Adipose tissue (tissue), 3 donors: ENCODE results near the gene TRPM3. TPM values are rescaled to one million over a fixed set of nuclear protein-coding genes. Genes with fewer than 3 reads are reported as not detected.

Experiments
- H3K27ac ChIP-seq: one replicate; pipeline ENCODE4 v1.5.1; 2013; ENCODE audit warnings: low read depth, low read length
- WGBS, 3 donors: extraction: QIAGEN DNeasy Blood & Tissue Kit; methylation state at CpG; one replicate each; pipeline ENCODE4 v1.1.7; 2013; 5-methylcytosine and 5-hydroxymethylcytosine counted together
- polyA plus RNA-seq, 3 donors: library from polyadenylated mRNA; stranded (reverse); fragments of 200-250 nt; gene quantifications; one replicate each; pipeline ENCODE4 v1.2.3, GENCODE V29; 2013
- donor health status: healthy with polysubstance abuse.
- donor health status: Bipolar disorder and iron deficiency.
- donor health status: healthy.

Gene TRPM3
- polyA plus RNA-seq, 3 donors = 0.09 to 0.22 (median 0.10) TPM

DNA sequence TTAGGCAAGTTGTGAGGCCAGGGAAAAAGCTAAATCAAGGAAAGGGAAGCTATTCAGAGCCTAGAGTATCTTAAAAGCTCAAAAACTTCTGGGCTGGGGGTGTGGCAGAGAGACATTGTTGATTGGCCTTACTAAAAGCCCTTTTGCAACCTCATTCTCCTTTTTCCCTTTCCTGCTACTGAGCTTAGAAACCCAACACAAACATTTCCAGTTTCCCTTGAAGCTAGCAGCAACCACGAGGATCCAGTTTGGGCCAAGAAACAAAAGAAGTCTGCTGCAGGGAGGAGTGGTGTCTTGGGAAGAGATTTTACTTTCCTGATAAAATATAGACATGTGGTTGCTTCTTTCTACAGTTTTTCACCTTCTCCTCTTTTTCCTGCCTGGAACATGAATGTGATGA, 571.5 kb downstream of the TRPM3 start:
- no peak overlapping the region for H3K27ac ChIP-seq
- WGBS, 3 donors = 0 to 65% (median 60%) methylated on average over 1 of the region's 1 CpG

DNA sequence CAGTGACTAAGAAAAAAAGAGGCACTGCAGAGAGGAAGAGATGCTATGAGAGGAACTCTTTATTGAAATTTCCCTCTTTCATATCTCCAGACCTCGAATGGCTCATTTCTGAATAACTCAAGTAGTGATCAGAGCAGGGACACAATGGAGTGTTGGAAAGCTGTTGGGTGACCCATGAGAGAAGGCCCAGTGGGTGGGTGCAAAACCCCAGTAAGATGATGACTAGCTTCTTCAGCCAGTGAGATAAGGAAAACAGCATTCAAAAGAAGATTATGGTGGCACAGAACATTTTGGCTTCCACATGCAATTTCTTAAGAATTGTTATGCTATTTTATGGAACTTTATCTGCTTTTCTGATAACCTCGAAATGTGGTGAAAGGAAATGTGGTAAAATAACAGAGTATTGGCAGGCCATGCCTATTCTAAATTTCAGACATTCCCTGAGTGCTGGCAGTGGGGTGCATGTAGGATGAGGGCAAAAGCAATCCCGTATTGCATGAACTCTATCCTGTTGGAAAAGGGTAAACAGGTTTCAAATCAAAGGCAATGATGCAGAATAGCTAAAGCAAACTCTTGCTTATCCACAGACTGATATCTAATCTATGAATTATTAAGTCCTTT, 579.0 kb downstream of the TRPM3 start:
- 70 to 80% (median 79%) methylated on average over 3 of the region's 3 CpGs for WGBS, 3 donors
- H3K27ac ChIP-seq = no peak overlapping the region

DNA sequence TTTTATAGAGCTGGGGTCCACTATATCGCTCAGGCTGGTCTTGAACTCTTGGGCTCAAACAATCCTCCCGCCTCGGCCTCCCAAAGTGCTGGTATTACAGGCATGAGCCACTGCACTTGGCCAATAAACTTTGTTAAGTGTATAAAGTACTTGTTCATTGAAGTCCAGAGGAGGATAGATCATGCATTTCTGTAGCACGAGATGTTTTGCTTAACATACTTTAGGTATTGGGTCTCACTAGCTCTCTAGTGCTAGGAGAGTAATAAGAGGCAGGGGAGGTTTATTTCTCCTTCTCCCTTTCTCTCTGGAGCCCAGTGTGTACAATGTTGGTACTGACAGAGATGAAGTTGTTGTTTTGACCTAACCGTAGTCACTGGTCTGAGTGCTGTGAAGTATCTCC, 581.4 kb downstream of the TRPM3 start:
- H3K27ac ChIP-seq = no peak overlapping the region
- WGBS, 3 donors = 91 to 94% (median 92%) methylated on average over 5 of the region's 5 CpGs

DNA sequence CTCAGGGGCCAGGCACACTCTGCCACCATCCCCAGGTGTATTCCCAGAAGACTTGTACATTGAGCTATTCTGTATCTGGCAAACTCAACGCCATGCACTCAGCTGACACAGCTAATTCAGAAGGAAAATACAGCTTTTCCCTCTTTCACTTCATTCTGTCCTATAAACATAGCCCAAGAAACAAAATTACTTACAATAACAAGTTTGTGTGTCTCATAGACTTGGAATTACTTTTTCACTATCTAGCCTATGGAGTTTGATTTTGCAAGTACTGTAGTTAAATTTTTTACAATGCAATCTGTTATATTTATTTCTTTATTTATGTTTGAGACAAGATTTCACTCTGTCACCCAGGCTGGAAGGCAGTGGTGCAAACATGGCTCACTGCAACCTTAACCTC, 581.9 kb downstream of the TRPM3 start:
- H3K27ac ChIP-seq = no peak overlapping the region
- 64 to 77% (median 65%) methylated on average over 1 of the region's 1 CpG for WGBS, 3 donors

DNA sequence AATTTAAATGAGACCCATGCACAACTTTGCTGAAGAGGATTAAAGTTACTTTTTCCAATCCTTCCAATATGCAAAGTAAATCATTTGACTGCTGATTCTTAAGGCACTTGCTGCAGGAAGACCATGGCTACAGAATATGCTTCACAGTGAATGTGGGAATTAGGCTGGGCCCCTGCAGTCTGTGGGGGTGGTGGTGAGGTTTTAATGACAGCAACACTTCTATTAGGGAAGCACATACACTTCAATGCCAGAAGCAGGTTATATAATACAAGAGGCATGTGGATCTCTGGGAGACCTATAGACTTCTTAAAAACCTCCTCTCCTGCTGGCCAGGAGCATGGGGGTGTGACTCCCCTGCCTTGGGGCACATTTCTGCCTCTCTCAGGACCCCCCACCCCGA, 582.4 kb downstream of the TRPM3 start:
- H3K27ac ChIP-seq = no peak overlapping the region
- 82 to 92% (median 87%) methylated on average over 1 of the region's 1 CpG for WGBS, 3 donors

DNA sequence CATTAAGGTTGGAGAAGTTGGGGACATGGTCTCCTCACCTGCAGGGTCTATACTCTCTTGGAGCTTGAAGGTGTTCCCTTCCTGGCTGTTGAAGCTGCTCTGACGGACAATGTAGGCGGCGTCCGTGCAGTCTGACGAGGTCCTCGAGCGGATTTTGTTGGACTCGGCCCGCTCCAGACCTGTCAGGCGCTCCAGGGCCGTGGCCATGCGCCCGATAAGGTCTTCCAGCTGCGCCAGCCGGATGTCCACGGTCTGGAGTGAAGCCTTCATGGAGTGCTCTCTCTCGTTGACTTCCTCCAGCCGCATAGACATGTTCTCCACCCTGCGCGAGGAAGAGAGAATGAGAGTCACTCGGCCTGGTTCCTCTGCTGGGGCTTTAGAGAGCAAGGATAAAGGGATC, 584.3 kb downstream of the TRPM3 start:
- 94 to 98% (median 97%) methylated on average over 21 of the region's 21 CpGs for WGBS, 3 donors
- H3K27ac ChIP-seq = no peak overlapping the region

DNA sequence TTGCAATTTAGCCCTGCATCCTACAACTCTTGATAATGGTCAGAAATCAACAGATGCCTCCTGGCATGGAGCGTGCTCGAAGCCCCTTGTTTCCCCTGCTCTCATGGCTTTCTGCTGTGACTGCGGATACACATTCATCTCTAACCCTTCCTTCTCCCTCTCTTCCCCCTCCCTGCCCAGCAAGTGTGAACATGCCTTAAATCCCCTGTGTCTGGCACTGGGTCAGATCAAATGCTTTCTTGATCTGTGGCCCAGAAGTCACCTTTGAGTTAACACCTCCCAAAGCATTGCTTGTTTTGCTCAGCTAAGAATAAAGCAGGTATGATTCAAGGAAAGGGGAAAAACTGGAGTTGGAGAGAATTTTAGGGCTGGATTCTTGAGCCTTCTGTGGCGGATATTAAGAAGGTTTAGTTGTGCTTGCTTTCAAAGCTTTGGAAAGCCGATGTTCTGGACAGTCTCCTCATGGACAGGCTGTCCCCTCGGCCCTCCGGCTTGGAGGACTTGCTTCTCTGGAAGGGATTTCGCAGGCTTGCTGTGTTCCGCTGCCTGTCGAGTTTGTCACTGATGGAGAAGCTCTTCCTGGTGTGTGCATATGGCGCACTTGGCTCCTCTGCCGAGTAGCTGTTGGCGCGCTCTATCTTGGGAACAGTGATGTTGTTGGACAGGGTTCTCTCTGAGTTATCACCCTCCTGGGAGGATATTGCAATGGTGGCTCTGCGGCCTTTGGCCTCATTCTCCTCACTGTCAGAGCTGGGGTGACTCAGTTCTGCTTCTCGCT, 585.7 kb downstream of the TRPM3 start:
- WGBS, 3 donors = 83 to 92% (median 90%) methylated on average over 16 of the region's 16 CpGs

DNA sequence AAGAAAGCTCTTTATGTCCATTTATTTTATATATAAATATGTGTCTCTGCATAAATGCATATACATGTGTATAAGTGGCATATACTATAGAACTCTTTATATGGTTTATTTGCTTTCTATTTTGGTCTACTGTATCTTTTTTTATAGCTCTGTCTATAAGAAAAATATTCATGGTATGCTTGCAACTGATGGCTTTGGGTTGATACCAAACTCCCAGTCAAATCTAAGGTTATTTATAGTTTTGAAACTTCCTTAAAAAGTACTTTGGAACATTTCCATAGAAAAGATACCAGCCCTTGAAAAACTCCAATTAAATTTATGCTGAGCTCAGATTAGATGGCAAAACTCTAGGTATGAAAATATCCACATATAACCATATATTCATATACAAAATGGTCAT, 587.0 kb downstream of the TRPM3 start:
- H3K27ac ChIP-seq = no peak overlapping the region

More for the DNA sequence above, 585.7 kb downstream of the TRPM3 start:
- H3K27ac ChIP-seq = no peak overlapping the region

DNA sequence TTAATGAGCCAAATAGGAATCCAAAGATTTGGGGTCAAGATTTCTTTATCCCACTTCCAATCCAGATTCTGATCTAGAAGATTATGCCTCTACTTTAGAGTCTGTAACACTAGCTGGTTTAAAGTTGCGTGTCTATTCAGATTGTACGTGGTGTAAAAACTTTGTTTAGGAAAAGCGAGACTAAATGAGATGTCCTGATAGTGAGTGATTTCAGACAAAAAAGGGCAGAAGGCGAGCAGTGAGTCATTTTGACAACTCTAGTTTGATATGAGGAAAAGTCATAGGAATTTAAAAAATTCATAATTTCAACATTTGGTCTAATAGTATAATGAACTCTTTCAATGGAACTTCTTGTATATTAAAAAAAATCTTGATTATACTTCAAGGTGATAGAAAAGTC, 587.4 kb downstream of the TRPM3 start:
- no peak overlapping the region for H3K27ac ChIP-seq
- 93 to 94% (median 93%) methylated on average over 4 of the region's 4 CpGs for WGBS, 3 donors

DNA sequence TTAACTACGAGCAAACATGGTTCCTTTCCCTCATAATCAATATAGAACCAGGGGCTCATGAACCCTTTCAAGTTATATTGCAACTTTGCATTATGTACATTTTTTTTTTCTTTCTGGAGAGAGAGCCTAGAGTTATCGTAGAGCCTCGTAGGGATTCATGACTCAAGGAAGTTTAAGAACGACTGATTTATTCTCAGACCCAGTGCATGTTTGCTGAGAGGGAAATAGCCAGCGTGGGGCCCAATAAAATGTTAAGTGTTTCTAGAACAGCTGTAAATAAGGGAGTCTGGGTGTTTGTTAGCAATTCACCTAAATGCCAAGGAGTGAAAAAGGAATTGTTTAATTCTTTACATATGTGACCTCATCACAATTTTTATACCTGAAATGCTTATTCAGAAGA, 587.9 kb downstream of the TRPM3 start:
- H3K27ac ChIP-seq = no peak overlapping the region
- WGBS, 3 donors = 87 to 92% (median 87%) methylated on average over 5 of the region's 5 CpGs

DNA sequence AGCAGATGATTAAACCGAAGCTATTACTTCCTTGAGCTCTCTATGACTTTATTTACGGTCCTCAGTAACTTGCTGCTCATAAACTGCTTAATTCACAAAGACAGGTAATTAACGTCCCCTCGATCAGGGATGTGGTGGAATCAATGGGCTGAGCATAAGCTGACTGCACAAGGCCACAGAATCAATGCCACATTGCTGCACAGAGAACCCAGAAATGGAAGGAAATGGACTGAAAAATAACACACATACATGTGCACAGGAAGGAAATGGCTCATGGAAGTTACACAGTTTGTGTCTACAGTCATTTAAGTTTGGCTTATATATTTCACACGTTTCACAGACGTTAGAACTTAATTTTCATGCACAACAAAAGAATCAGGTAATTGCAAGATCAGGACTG, 588.7 kb downstream of the TRPM3 start:
- no peak overlapping the region for H3K27ac ChIP-seq
- 63 to 76% (median 68%) methylated on average over 6 of the region's 6 CpGs for WGBS, 3 donors

DNA sequence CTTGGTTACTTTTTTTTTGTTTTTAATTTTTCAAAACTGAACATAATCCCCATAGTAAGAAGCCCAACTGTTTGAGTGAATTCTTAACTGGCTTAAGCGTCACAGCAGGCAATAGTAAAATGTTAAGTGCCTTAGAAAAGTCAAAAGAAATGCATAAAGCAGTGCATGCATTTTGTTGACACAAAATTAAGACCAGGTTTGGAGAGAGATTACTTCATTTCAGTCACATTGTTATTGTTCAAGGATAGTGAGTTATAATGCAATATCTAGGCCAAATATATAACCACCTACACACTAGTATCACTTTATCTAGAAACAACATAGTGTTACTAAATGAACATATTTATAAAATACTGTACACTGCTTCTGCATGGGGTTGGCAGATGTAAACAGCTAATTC, 590.1 kb downstream of the TRPM3 start:
- no peak overlapping the region for H3K27ac ChIP-seq
- 87 to 97% (median 93%) methylated on average over 1 of the region's 1 CpG for WGBS, 3 donors

DNA sequence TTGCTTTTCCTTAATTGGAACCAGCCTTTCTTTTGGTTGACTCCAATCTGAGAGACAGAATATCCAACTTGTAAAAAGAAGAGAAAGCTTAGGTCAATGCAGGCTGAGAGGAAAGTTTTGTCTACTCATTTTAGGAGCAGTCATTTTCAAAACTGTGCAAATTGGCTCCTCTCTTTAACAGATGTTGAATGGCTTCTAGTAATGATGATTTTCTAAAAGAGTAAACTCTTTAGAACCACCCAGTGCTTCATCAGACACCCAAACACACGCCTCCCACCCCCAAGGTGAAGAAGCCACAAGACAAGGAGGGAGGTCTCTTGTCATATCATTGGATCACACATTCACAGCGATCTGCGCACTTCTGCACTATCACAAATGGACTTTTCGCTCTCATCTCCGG, 590.7 kb downstream of the TRPM3 start:
- H3K27ac ChIP-seq = no peak overlapping the region
- WGBS, 3 donors = 91 to 97% (median 96%) methylated on average over 5 of the region's 5 CpGs

DNA sequence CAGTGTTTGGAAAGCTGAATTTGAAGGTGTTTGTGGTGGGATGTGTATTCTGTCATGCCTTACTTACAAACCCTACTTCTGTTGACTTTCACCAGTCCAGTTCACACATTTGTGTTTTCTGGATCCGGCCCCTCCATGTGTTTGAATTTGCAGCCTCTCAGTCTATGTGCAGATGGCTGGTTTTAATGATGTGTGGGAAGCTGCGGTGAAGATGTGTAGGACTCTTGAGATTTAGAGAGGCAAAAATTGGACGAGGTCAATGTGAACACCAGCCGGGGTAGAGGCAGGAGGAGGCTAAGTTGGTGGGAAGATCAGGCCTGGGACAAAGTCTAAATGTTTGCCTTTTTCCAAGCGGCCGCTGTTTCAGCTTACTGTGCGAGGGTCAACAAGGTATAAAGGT, 591.6 kb downstream of the TRPM3 start:
- WGBS, 3 donors = 88 to 89% (median 88%) methylated on average over 7 of the region's 7 CpGs
- H3K27ac ChIP-seq = no peak overlapping the region

DNA sequence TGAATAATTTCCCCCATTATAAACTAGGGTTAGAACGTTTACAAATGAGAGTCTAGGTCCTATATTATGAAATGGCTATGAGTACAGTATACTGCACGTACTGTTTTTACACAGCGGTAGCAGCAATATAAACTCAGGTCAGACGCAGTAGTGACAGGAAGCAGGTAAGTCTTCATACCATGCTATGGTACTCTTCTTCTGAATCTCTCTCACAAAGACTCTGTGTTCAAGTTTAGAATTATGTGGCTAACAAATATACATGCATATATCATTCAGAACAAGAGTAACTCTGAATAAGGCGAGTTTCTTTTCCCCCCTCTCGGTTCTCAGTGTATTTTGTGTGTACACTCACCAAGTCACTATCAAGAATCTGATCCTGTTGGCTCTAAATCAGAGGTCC, 592.0 kb downstream of the TRPM3 start:
- WGBS, 3 donors = 85 to 95% (median 92%) methylated on average over 6 of the region's 6 CpGs
- no peak overlapping the region for H3K27ac ChIP-seq

DNA sequence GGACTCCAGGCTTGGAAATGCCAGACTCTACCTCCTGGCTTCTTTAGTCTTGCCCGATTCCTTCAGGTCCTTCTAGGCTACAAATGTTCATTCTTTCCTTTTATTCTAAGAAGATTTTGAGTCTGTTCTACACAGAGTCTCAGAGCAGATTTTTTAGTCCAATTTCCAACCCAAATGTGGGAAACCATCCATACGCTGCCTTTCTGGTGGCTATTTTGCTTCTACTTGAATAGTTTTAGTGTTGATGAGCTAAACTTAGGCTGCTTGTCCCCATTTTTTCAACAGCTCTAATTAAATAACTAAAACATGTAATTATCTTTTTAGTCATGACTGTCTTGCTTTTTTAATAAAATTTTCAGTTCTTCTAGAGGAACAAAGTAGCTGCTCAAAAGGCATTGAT, 594.5 kb downstream of the TRPM3 start:
- 94 to 96% (median 96%) methylated on average over 2 of the region's 2 CpGs for WGBS, 3 donors
- H3K27ac ChIP-seq = no peak overlapping the region

DNA sequence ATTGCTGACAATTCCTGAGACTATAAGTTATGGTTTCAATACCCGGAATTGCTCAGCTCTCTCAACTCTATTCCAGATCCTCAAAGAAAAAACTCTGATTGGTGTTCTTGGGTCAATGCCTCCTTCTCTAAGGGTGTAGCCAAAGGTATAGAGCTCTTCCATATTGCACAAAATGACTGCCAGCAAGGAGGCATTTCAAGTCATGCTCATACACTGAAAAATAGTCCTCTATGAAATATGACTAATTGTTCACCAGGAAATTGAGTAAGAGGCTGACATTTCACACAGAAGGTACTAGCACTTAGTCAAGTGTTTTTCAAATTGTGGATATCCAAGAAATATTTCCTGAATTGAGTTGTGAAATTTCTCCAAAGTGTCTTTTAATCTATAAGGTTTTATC, 595.9 kb downstream of the TRPM3 start:
- H3K27ac ChIP-seq = no peak overlapping the region
- 72 to 86% (median 80%) methylated on average over 1 of the region's 1 CpG for WGBS, 3 donors

DNA sequence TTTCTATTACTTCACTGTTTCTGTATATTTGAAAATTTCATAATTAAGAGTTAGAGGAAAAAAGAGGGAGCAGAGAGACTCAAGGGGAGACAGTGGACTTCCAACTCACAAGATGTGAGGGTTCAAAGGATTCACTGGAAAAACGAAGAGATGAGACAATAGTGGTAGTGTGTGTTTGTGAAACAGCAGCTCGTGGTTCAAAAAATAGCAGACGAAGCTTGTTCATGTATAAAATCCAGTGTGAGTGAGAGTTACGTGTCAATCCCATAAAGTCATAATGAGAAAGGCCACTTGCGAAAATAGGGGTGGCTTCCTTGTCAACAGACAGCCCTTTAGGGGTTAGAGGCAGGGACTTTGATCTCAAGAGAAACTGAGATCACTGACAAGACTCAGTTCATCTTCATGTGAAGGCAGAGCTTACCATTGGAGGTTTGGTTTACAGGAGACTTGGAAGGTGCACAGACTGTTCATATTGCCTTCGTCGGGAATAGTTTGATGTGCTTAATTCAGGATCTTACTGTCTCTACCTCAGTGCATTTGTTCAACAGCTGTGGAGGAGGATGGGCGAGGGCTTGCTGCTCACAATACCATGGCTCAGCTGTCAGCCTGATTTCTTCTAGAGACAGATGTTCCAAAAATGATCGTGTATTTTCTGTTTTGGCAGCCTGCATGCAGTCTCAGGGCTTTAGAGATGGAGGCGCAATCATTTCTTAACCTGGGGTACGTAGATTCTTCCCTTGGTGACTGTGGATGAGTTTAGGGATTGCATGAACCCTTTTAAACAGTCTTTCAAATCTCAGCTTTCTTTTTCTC, 601.3 kb downstream of the TRPM3 start:
- WGBS, 3 donors = 77 to 82% (median 78%) methylated on average over 11 of the region's 11 CpGs

DNA sequence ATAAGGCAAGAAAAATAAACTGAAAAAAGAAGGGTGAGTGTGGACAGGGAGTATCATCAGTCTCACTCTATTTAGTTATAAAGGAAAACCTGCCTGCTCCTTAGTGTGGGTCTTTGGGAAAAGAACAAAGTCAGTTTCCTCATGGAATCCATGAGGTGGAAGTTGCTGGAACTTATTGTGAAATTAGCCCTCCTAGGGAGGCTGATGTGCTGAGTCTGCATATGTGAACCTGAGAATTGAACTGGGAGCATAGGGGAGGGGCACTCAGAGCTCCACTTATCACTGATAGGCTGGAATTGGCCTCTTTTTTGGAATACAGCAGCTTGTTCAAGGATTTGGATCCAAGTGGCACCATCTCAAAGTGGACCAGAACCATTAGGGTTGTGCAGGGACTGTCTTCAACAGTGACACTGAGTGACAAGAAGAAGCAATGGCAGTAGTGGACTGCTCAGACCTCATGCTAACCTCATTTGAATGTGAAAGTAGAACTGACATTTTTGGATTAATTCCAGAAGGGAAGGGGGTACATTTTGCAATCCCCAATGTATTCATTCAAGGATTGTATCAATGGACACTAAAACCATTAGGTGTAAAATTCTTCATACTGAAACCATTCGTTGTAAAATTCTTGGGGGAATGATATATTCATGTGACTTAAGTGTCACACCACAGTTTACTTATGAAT, 603.4 kb downstream of the TRPM3 start:
- H3K27ac ChIP-seq = no peak overlapping the region
- WGBS, 3 donors = 85 to 94% (median 92%) methylated on average over 1 of the region's 1 CpG

More for the DNA sequence above, 601.3 kb downstream of the TRPM3 start:
- no peak overlapping the region for H3K27ac ChIP-seq
